ENCODE results near the gene PWWP2B. TPM values are rescaled to one million over a fixed set of nuclear protein-coding genes. Genes with fewer than 3 reads are reported as not detected.

The PWWP2B gene
- polyA plus RNA-seq, 2 of the 4 experiments (the other 2 are of a cell fraction), result 2.8 to 7.3 TPM

DNA sequence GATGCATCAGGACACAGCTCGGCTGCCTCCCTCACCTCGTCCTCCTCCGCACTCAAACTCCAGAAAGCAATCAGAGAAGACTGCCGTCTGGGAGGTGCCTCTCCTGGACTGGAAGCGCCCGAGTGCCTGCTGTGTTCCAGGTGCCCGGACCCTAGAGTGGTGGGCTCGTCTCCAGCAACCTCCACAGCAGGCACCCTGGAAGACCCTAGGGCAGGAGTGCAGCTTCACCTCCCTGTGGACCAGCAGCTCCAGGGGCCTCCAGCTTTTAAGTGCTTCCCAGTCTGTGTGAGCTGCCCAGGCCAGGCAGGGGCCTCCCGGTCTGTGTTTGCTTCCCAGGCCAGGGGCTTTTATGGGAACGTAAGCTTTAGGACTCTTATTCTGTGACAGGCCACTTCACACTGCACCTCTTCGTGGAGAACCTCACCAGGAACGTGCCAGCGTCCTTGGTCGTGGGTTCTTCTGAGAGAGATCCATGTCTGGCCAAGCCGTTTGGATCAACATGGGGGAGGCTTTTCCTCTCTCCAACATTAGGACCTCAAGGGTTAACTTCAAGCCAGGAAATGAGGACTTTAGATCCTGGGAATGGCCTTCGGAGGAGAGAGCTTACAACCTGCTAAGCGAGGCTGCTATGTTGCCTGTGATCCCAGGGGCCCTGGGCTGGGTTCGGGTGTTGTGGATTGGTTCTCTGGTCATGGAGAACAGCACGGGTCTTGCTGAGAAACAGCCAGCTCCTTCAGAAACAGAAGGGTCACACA lies 5.9 kb upstream of the PWWP2B start:
- Histone ChIP-seq H3K4me2 (no peak overlapping the region), H3K4me3 (no peak overlapping the region), H3K9me3 (no peaks in the 10 kb centered on the region), H3K27ac (no peak overlapping the region), H3K4me1 (peaks cover 34% of the 10 kb centered on the region)
- WGBS (ENCODE audit: missing lambda C conversion rate), result 80% methylated on average over 19 of the region's 19 CpGs
- ChIA-PET CTCF (interaction anchor here (0.8 to 1.9 kb wide), 7 partner anchors 10 to 167 kb away, joined by 3 to 11 read pairs (median 4); no protein-coding TSS in a partner anchor), POLR2A (no interaction called here)
- FAIRE-seq (no peak), ATAC-seq (no peak), DNase-seq (ENCODE audit: low read depth in 1 of 2, low spot score in 1 of 2) (no peak)
- TF ChIP-seq FOSB (CRISPR knock-in tag; IDR thresholded peaks at IDR 0.05) (no peak), ZNF302 (CRISPR knock-in tag; IDR thresholded peaks at IDR 0.05) (no peak), RFX5 (IDR thresholded peaks at IDR 0.05) (no peak), MAZ (IDR thresholded peaks at IDR 0.05; ENCODE audit: borderline replicate concordance, low read depth, low read length) (no peak), HEYL (CRISPR knock-in tag; IDR thresholded peaks at IDR 0.05) (no peak), ZC3H11A (IDR thresholded peaks at IDR 0.05) (no peak), EP300 (IDR thresholded peaks at IDR 0.05) (no peak), RARB (CRISPR knock-in tag; IDR thresholded peaks at IDR 0.05) (no peak), JUNB (IDR thresholded peaks at IDR 0.05) (no peak), CHD2 (IDR thresholded peaks at IDR 0.05; ENCODE audit: low read length, partially characterized antibody) (no peak), FOXS1 (CRISPR knock-in tag; IDR thresholded peaks at IDR 0.05) (no peak)
- TF ChIP-seq, protein P1, sequence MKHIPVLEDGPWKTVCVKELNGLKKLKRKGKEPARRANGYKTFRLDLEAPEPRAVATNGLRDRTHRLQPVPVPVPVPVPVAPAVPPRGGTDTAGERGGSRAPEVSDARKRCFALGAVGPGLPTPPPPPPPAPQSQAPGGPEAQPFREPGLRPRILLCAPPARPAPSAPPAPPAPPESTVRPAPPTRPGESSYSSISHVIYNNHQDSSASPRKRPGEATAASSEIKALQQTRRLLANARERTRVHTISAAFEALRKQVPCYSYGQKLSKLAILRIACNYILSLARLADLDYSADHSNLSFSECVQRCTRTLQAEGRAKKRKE (CRISPR knock-in tag; IDR thresholded peaks at IDR 0.05; ENCODE audit: low read depth), result no peak

DNA sequence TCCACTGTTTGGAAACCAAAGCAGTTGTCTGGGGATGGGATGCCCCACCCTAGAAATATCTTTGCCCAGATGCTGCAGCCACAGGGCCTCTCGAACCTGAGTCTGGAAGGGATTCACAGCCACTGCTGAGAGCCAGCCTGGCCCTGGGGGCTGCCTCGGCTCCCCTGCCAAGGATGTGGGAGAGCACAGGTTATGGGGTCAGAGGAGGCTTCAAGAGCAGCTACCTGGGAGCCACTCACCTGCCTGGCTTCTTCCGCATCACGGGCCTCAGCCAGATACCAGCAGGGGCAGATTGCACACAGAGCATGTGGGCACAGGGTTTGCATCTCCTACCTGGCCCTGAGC lies 5.4 kb upstream of the PWWP2B start:
- H3K9me3 ChIP-seq, result no peaks in the 10 kb centered on the region
- no peak overlapping the region for H3K4me2 ChIP-seq
- CTCF ChIA-PET, result interaction anchor here (0.8 to 1.9 kb wide), 7 partner anchors 11 to 168 kb away, joined by 3 to 11 read pairs (median 4); no protein-coding TSS in a partner anchor
- FAIRE-seq (no peak), ATAC-seq (no peak), DNase-seq (ENCODE audit: low read depth in 1 of 2, low spot score in 1 of 2) (no peak)
- TF ChIP-seq, protein P2, sequence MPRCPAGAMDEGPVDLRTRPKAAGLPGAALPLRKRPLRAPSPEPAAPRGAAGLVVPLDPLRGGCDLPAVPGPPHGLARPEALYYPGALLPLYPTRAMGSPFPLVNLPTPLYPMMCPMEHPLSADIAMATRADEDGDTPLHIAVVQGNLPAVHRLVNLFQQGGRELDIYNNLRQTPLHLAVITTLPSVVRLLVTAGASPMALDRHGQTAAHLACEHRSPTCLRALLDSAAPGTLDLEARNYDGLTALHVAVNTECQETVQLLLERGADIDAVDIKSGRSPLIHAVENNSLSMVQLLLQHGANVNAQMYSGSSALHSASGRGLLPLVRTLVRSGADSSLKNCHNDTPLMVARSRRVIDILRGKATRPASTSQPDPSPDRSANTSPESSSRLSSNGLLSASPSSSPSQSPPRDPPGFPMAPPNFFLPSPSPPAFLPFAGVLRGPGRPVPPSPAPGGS (IDR thresholded peaks at IDR 0.05), result no peak
- peaks cover 34% of the 10 kb centered on the region for H3K4me1 ChIP-seq
- no peak overlapping the region for H3K27ac ChIP-seq
- no peak overlapping the region for H3K4me3 ChIP-seq
- POLR2A ChIA-PET, result no interaction called here
- WGBS (ENCODE audit: missing lambda C conversion rate), result 83% methylated on average over 4 of the region's 4 CpGs

DNA sequence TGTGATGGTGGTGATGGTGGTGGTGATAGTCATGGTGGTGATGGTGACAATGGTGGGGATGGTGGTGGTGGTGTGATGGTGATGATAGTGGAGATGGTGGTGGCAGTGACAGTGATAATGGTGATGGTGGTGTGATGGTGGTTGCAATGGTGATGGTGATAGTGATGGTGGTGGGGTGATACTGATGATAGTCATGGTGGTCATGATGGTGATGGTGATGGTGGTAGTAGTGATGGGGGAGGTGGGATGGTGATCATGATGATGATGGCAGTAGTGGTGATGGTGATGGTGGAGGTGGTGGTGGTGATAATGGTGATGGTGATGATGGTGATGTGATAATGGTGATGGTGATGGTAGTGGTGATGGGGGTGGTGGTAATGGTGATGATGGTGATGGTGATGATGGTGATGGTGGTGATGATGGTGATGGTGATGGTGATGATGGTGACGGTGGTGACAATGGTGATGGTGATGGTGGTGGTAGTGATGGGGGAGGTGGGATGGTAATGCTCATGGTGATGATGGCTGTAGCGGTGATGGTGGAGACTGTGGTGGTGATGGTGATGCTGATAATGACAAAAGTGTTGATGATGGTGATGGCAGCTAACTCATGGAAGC lies 4.7 kb upstream of the PWWP2B start:
- POLR2A ChIA-PET, result no interaction called here
- TF ChIP-seq, protein P3, sequence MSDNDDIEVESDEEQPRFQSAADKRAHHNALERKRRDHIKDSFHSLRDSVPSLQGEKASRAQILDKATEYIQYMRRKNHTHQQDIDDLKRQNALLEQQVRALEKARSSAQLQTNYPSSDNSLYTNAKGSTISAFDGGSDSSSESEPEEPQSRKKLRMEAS (IDR thresholded peaks at IDR 0.05), result no peak
- TF ChIP-seq FOSB (CRISPR knock-in tag; IDR thresholded peaks at IDR 0.05), result no peak
- no peak for TF ChIP-seq ZNF302 (CRISPR knock-in tag; IDR thresholded peaks at IDR 0.05)
- TF ChIP-seq, protein P2 (IDR thresholded peaks at IDR 0.05), result no peak
- TF ChIP-seq HEYL (CRISPR knock-in tag; IDR thresholded peaks at IDR 0.05), result no peak
- no peak for TF ChIP-seq HOXB13 (CRISPR knock-in tag; IDR thresholded peaks at IDR 0.05; ENCODE audit: low read depth)
- no peak for TF ChIP-seq RNF2 (IDR thresholded peaks at IDR 0.05; ENCODE audit: borderline replicate concordance, low read depth)
- no peak for TF ChIP-seq MAFK (IDR thresholded peaks at IDR 0.05; ENCODE audit: partially characterized antibody)
- TF ChIP-seq CBX8 (IDR thresholded peaks at IDR 0.05), result no peak
- no peak for TF ChIP-seq JUNB (IDR thresholded peaks at IDR 0.05)
- TF ChIP-seq, protein P4, sequence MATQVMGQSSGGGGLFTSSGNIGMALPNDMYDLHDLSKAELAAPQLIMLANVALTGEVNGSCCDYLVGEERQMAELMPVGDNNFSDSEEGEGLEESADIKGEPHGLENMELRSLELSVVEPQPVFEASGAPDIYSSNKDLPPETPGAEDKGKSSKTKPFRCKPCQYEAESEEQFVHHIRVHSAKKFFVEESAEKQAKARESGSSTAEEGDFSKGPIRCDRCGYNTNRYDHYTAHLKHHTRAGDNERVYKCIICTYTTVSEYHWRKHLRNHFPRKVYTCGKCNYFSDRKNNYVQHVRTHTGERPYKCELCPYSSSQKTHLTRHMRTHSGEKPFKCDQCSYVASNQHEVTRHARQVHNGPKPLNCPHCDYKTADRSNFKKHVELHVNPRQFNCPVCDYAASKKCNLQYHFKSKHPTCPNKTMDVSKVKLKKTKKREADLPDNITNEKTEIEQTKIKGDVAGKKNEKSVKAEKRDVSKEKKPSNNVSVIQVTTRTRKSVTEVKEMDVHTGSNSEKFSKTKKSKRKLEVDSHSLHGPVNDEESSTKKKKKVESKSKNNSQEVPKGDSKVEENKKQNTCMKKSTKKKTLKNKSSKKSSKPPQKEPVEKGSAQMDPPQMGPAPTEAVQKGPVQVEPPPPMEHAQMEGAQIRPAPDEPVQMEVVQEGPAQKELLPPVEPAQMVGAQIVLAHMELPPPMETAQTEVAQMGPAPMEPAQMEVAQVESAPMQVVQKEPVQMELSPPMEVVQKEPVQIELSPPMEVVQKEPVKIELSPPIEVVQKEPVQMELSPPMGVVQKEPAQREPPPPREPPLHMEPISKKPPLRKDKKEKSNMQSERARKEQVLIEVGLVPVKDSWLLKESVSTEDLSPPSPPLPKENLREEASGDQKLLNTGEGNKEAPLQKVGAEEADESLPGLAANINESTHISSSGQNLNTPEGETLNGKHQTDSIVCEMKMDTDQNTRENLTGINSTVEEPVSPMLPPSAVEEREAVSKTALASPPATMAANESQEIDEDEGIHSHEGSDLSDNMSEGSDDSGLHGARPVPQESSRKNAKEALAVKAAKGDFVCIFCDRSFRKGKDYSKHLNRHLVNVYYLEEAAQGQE (IDR thresholded peaks at IDR 0.05), result no peak
- TF ChIP-seq CEBPB (IDR thresholded peaks at IDR 0.05), result no peak
- no peak for TF ChIP-seq ESRRA (IDR thresholded peaks at IDR 0.05; ENCODE audit: borderline replicate concordance, low read length)
- no peak for TF ChIP-seq RARB (CRISPR knock-in tag; IDR thresholded peaks at IDR 0.05)
- TF ChIP-seq, protein P1 (CRISPR knock-in tag; IDR thresholded peaks at IDR 0.05; ENCODE audit: low read depth), result no peak
- no peak for TF ChIP-seq RCOR1 (IDR thresholded peaks at IDR 0.05; ENCODE audit: low read depth, low read length)

More for the DNA sequence above, 4.7 kb upstream of the PWWP2B start:
- peaks cover 34% of the 10 kb centered on the region for H3K4me1 ChIP-seq
- ATAC-seq (no peak), FAIRE-seq (no peak), DNase-seq (ENCODE audit: low read depth in 1 of 2, low spot score in 1 of 2) (no peak)
- CTCF ChIA-PET, result interaction anchor here (1.1 to 2.3 kb wide), 7 partner anchors 11 to 168 kb away, joined by 3 to 11 read pairs (median 4); no protein-coding TSS in a partner anchor
- H3K4me3 ChIP-seq, result no peak overlapping the region
- H3K9me3 ChIP-seq, result no peaks in the 10 kb centered on the region
- H3K27ac ChIP-seq, result no peak overlapping the region
- 95% methylated on average over 2 of the region's 2 CpGs for WGBS (ENCODE audit: missing lambda C conversion rate)
- H3K4me2 ChIP-seq, result no peak overlapping the region
